Tibial artery (tissue), 4 donors: Measurements from ENCODE around the gene RAC3.

Experiments used
- DNase-seq, 2 donors: peaks; one replicate each; pipeline ENCODE4 v3.0.0-alpha.2; 2019
- H3K27ac ChIP-seq, 2 donors: fragments of 200-600 bp; sonication (generic) in 1 of 2; 1 replicate in 1 of 2; 2 replicates in 1 of 2; pipeline ENCODE4 v1.5.1; 2018 to 2019; ENCODE audit warnings: mild to moderate bottlenecking in 1 of 2
- H3K27me3 ChIP-seq, 2 donors: fragments of 200-600 bp; sonication (generic) in 1 of 2; one replicate each; pipeline versions ENCODE4 v1.5.1 to v1.6.0; 2016 to 2019
- H3K36me3 ChIP-seq, 3 donors: fragments of 200-600 bp; sonication (generic) in 2 of 3; one replicate each; pipeline ENCODE4 v1.5.1; 2016 to 2019; ENCODE audit warnings: mild to moderate bottlenecking in 2 of 3
- H3K4me1 ChIP-seq, 4 donors: fragments of 200-600 bp; sonication (generic) in 2 of 4; 1 replicate in 3 of 4; 2 replicates in 1 of 4; pipeline ENCODE4 v1.5.1; 2016 to 2019
- H3K4me3 ChIP-seq, 2 donors: fragments of 200-600 bp; sonication (generic) in 1 of 2; 1 replicate in 1 of 2; 2 replicates in 1 of 2; pipeline ENCODE4 v1.5.1; 2018 to 2019; ENCODE audit warnings: mild to moderate bottlenecking in 2 of 2
- H3K9me3 ChIP-seq, 3 donors: fragments of 200-600 bp; sonication (generic) in 1 of 3; one replicate each; pipeline ENCODE4 v1.5.1; 2016 to 2019
- CTCF ChIP-seq, 2 experiments: fragments of 200-600 bp in 1 of 2; fragments of 450-650 bp in 1 of 2; IDR thresholded peaks; one replicate each; pipeline ENCODE4 v1.5.1; 2017 to 2019; ENCODE audit warnings: antibody characterized with exemption in 2 of 2, mild to moderate bottlenecking in 1 of 2, moderate library complexity in 1 of 2
- intact Hi-C: fragments of 100-400 bp; cut with DNase I; formaldehyde crosslinking; loops from one replicate; pipeline ENCODE4 v1.15.0; 2023; ENCODE audit warnings: low total_unique reads

Gene RAC3

DNA sequence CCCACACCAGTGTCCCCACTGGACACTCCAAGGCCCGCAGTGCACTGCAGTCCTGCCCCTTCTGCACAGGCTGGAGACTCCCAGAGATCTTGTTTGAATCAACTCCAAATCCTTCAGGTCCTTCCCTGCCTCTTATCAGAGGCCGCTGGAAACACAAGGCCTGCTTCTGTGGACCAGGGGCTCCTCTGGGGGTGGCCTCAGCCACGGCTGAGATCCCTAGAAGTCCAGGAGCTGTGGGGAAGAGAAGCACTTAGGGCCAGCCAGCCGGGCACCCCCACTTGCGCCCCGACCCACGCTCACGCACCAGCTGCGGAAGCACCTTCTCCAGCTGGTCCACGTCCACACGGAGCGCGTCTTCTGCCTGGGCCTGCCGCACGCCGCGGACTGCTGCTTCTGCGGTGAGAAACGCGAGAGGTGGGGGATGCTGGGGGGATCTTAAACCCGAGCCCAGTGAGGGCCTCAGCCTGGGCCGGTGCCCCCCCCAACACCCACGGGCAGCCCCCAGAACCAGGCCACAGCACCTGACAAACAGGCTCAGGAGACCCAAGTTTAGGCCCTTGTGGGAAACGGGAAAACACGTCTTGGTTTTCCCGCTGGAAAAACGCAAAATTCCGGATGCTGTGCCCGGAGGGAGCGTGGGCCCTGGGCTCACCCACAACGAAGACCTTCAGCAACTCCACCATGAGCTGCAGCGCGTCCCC is 12.3 kb upstream of the RAC3 start:
- Histone ChIP-seq H3K4me3 (no peak overlapping the region), H3K4me1 (peaks cover 0 to 28% (median 22%) of the 10 kb centered on the region in 4 donors)

DNA sequence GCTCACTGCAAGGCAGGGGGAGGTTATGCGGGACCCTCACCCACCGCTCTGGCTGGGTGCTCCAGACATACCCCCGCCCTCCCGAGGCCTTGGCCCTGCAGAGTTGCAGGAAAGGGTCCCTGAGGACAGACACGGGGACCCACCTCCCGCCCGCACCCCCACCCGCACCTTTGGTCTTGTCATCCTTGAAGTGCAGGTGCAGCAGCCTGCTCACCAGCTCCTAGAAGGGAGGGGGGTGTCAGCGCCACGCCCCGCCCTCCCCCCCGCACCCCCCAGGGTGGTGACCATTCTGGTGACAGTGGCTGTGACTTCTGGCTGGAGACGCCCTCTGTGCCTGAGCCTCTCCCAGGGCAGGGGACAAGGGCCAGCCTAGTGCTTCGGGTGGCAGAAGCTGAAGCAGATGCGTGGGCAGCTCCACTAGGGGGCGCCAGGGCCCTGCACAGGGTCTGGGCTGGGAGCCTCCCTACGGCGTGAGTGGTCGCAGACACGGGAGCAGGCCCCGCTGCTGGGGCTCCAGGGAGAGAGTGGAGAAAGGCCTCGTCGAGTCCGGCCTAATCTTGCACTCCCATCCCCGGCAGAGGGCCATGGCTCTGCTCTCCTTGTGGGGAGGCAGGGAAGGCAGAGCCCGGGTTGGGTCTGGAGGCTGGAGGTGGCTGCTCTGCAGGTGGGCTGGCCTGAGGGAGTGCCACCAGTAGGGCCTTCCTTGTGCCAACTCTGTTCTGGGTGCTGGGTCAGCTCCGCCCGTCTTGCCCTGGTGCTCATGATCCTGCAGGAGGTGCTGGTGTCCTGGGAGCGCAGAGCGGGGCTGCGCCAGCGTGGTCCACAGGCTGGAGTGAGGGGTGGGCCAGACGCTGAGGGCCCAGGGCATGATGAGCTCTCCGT is 11.5 kb upstream of the RAC3 start:
- no peak for DNase-seq

More for the DNA sequence above, 12.3 kb upstream of the RAC3 start:
- H3K9me3 ChIP-seq: no peaks in the 10 kb centered on the region
- TF ChIP-seq CTCF (IDR thresholded peaks at IDR 0.05): no peak
- DNase-seq: no peak
- no peak overlapping the region for H3K27ac ChIP-seq
- intact Hi-C loops: no loop called here
- H3K36me3 ChIP-seq: peaks cover 0 to 25% (median 11%) of the 10 kb centered on the region in 3 donors
- no peaks in the 10 kb centered on the region for H3K27me3 ChIP-seq

GRCh38 chr17:82020572-82021106 is 10.8 kb upstream of the RAC3 start:
- no peak overlapping the region for H3K27ac ChIP-seq
- DNase-seq: no peak
- intact Hi-C loops: loop anchor here (2.0 kb wide), 1 partner anchor 62 kb away; no protein-coding TSS in a partner anchor
- no peaks in the 10 kb centered on the region for H3K27me3 ChIP-seq
- no peak for TF ChIP-seq CTCF (IDR thresholded peaks at IDR 0.05)
- peaks cover 0 to 33% (median 25%) of the 10 kb centered on the region in 4 donors for H3K4me1 ChIP-seq
- H3K4me3 ChIP-seq: no peak overlapping the region
- peaks cover 0 to 25% (median 11%) of the 10 kb centered on the region in 3 donors for H3K36me3 ChIP-seq
- no peaks in the 10 kb centered on the region for H3K9me3 ChIP-seq

More for the DNA sequence above, 11.5 kb upstream of the RAC3 start:
- H3K36me3 ChIP-seq: peaks cover 0 to 25% (median 11%) of the 10 kb centered on the region in 3 donors
- H3K27me3 ChIP-seq: no peaks in the 10 kb centered on the region
- no peak overlapping the region for H3K27ac ChIP-seq
- no peak overlapping the region for H3K4me3 ChIP-seq
- intact Hi-C loops: loop anchor here (2.0 kb wide), 1 partner anchor 61 kb away; no protein-coding TSS in a partner anchor
- TF ChIP-seq CTCF (IDR thresholded peaks at IDR 0.05): peak; percentile 42 to 60
- H3K9me3 ChIP-seq: no peaks in the 10 kb centered on the region
- peaks cover 0 to 33% (median 25%) of the 10 kb centered on the region in 4 donors for H3K4me1 ChIP-seq

DNA sequence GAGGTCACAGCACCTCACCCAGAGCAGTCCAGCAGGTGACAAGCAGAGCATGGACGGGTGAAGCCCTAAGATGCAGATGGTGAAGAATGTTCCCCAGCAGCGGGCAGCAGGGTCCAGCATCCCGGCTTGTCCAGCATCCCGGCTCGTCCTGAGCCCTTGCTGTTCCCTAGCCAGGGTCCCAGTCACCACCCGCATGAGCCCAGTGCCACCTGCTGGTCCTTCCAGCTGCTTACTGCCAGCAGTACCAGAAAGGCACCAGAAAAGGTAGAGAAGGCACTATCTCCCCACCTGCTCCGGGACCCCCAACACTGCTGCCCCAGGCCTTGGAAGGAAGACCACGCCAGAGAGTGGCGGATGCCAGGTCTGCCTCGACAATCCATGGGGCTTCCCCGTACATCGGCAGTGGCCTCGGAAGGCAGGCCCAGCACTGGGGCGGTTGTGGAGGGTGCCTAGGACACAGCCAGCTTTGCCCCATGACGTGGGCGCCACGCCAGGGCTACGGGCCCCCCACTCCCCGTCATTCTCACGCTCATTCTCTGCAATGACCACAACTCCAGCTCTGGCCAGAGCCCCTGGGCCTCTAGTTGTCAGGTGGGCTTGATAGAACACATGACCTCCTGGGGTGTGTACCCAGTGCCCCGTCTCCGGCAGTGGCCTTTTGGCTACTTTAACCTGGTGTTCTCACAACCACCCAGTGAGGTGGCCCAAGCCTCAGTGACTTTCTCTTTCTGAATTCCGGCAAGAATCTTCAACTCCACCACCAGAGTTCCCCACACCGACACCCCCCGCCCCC is 10.2 kb upstream of the RAC3 start:
- intact Hi-C loops: loop anchor here (2.0 kb wide), 1 partner anchor 63 kb away; no protein-coding TSS in a partner anchor
- peaks cover 0 to 25% (median 11%) of the 10 kb centered on the region in 3 donors for H3K36me3 ChIP-seq
- peak; percentile 77 to 86 for DNase-seq
- H3K4me1 ChIP-seq: peaks cover 0 to 33% (median 25%) of the 10 kb centered on the region in 4 donors
- peak overlapping the region in 1 of 2 donors; percentile 91 for H3K4me3 ChIP-seq
- peak overlapping the region in 1 of 2 donors; percentile 61 for H3K27ac ChIP-seq
- H3K9me3 ChIP-seq: no peaks in the 10 kb centered on the region
- peak; percentile 66 to 83 for TF ChIP-seq CTCF (IDR thresholded peaks at IDR 0.05)
- no peaks in the 10 kb centered on the region for H3K27me3 ChIP-seq

- Histone ChIP-seq H3K36me3 (peaks cover 0 to 24% (median 11%) of the 10 kb centered on the region in 3 donors), H3K4me3 (peak overlapping the region; percentile 65 to 91), H3K9me3 (no peaks in the 10 kb centered on the region), H3K27ac (peak overlapping the region; percentile 61 to 72), H3K4me1 (peaks cover 0 to 33% (median 25%) of the 10 kb centered on the region in 4 donors), H3K27me3 (no peaks in the 10 kb centered on the region)
- no peak for TF ChIP-seq CTCF (IDR thresholded peaks at IDR 0.05)
- DNase-seq: no peak
- intact Hi-C loops: loop anchor here (2.0 kb wide), 1 partner anchor 63 kb away; no protein-coding TSS in a partner anchor
Measured at GRCh38 chr17:82021900-82022309, 9.6 kb upstream of the RAC3 start.
